SHP77 treated with DMSO at 0.1 percent for 48 hours (cell line): Measurements from ENCODE around the gene DDX10.

Experiments
- DNase-seq: peaks from one replicate; lab custom pipeline; 2025; lab: John Stamatoyannopoulos, UW

DDX10 gene

DNA sequence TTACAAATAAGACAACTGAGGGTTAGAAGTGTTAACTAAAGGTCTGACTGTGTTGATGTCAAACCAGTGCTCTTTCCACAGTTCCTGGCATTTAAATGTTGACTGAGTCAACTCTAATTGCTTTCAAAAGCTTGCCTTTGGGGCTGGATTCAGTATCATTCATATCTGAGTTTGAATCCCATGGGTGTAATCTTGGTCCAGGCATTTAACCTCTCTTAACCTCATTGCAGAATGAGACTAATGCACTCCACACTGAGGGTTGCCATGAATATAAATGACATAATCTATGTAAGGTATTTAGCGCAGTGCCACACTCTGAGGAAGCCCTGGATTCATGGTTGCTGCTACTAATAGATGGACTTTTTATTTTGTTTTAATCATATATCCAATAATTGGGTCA is 274.3 kb downstream of the DDX10 start:
- no peak for DNase-seq

DNA sequence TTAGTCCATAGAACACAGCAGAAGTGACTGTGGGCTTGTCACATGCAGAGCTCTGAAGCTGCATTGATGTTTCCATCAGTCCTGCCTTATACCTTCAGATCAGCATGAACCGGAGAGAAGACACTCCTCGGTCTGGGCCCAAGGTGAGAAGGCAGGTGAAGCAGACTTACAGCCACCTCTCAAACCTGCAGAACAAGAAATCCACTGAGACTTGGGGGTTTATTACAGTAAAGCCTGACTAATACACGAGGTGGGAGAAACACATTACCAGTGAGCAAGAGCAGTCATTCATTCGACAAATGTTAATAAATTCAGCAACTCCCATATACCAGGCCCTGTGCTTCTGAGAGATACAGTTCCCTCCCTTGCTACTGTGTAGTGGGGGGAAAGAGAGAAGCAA is 279.0 kb downstream of the DDX10 start:
- no peak for DNase-seq

DNA sequence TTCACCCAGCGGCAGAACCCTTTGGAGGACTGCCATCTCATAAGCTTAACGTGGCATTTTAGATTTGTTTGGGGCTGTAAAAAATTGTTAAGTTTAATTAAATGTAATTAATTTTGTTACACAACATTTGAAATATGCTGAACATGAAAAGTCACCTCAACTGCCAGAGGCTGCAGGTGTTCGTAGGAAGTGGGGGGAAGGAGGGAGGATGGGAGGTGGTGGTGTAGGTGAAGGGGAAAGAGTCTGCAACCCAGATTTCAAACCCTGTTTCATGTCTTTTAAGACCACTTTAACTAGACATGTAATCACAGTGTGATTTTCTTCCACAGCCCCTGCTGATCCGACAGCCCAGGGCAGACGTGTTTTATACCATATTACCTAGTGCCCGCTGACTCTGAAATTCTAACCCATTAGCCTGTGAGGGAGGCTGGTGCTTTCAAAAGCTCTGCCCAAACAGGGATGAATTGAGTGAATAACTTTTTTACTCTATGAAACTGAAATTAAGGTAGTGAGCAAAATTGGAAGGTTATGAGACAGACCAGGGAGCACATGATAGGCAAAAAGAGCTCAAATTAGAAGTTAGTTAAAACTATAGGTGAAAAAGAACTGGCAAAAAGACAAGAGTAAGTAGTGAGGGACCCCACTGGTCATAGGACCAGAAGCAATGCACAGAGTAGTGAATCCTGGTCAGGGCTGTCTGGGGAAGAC is 279.8 kb downstream of the DDX10 start:
- no peak for DNase-seq

DNA sequence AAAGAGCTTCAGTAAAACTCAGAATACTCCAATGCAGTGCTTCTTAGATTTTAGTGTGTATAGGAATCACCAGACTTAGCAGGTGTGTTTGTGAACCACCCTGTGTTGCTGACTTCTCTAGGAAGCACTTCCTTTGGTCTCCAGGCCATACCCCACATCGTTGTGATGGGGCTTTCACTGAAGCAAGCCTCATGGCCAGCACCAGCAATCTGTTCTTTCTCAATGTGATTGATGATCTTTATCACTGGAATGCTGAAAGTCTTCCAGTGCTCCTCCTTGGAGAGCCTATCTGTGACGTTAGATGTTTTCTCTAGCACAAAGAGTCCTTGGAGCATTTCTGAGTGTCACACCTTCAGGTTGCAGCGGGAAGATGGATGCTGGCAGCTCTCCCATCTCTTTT is 280.5 kb downstream of the DDX10 start:
- DNase-seq, result no peak

DNA sequence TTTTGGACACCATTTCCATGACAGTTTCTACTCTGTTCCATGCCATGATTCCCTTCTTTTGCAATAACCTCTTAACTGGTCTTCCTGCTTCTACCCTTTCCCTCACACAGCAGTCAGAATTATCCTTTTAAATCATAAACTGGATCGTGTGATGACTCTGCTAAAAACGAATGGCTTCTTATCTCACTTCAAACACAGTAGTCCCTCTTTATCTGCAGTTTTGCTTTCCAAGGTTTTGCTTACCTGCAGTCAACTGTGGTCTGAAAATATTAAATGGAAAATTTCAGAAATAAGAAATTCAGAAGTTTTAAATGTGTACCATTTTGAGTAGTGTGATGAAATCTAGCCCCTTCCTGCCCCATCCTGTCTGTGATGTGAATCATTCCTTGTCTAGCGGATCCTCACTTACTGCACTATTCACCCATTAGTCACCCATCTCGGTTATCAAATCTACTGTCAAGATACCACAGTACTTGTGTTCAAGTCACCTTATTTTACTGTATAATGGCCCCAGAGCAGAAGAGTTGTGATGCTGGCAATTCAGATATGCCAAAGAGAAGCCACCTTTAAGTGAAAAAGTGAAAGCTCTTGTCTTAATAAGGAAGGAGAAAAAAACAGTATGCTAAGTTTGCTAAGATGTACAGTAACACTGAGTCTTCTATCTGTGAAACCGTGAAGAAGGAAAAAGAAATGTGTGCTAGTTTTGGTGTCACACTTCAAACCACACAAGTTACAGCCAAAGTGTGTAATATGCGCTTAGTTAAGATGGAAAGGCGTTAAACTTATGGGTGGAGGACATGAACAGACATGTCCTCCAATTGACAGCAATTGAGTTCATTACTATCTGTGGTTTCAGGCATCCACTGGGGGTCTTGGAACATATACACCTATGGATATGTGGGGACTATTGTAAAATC is 283.0 kb downstream of the DDX10 start:
- no peak for DNase-seq

DNA sequence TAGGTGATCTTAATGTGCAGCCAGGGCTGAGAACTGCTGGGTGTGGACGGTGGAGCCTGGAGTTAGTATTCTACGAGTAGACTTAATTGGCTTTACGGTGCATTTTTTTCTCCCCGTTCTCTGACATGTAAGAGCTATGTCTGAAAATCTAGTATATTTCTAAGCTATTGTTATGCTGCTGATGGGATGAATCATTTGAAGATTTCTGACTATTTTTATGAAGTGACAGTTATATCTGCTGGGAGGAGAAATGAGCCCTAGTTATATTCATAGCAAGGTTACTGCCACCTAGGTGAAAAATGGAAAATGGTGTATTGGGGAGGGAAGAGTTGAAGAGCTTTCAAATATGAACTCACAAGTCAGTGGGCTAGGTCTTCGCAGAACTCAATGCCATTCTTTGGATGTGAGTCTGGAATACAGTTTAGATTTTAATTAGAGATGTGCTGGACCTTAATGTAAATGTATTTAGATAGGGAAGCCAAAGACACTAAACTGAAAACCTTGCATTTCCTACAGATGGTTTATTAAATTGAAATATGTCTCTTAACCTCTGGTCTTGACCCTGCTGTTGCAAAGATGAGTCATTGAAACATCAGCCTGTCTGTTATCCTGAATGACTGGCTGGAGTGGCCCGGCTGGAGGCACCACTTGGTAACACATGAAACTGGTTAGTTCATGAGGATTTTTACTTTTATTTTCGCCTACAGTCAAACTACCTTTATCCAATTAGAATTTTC is 293.7 kb downstream of the DDX10 start:
- peak; percentile 2 for DNase-seq

DNA sequence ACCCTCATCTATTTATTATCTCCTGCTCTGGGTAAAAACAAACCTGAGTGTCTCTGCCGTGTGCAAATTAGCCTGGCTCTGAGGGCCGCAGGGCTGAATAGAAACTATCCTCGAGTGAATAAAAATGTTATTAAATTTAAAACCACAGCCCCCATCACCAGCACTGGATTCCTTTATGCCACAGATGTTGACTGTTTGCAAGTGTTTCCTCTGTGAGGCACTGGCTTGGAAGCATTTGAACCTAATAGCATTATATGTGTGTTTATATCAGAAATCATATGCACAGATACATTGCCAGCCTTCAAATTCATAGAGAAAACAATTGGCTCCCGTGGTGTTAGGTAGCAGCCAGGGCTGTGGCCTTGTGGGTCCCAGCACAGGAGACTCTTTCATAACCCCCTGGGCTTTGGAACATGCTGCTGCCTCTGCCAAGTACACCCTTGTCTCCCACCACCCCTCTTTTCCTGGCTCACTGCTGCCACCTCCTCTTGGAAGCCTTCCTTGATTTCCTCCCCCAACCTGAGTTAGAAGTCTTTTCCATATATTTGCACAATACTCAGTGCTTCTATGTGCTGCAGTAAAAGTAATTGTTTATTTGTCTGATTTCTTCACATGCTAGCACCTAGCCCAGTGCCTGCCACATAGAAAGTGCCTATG is 294.4 kb downstream of the DDX10 start:
- no peak for DNase-seq

DNA sequence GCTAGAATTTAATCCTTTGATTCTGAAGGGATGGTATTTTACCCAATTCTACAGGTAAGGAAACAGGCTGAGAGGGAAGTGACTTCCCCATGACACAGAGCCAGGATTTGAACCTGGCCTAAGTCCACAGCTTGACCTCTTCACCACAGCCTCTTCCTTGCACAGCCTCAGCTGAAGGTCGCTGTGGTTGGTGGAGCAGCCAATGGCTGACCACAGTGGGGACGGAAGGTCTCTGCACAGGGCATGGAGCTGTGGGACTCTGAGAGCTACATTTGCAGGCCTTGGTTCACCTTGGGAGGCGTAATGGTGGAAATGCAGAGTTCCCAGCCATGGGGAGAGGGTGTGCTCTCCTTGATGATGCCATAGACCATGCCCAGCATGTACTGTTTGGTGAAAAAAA is 295.0 kb downstream of the DDX10 start:
- DNase-seq, result no peak

DNA sequence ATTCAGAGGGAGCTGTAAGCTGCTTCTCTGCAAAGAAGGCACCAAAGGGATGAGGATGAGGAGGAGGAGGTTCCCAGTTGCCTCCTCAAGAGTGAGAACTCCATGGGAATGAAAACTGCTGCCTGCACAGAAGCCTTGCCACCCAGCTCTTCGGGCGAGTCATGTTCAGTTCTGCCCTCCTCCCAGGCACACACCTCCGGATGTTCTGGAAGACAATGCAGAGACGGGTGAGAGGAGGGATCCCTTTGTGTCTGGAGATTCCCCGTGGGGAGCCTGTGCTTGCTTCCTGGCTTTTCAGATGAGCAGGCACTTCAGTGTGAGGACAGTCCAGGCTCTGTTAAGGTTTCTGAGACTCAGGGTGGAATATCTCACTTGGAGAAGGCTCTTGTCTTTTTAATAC is 295.6 kb downstream of the DDX10 start:
- DNase-seq, result no peak

DNA sequence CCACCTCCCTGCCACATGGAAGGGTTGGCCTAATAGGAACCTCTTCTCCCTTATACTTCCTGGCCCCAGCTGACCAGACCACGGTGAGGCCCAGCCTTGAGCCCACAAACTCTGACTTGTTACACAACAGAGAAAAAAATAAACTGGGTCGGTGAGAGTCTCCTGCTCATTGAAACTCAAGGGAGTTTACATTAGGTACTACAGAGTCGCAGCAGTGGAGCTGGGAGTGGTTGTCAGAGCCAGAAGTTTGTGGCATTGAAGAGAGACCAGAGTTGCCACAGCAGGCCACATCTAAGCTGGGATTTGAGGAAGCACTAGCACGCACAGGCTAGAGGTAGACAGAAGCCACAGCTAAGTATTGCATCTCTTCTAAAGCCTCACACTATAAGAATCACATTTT is 296.2 kb downstream of the DDX10 start:
- no peak for DNase-seq

DNA sequence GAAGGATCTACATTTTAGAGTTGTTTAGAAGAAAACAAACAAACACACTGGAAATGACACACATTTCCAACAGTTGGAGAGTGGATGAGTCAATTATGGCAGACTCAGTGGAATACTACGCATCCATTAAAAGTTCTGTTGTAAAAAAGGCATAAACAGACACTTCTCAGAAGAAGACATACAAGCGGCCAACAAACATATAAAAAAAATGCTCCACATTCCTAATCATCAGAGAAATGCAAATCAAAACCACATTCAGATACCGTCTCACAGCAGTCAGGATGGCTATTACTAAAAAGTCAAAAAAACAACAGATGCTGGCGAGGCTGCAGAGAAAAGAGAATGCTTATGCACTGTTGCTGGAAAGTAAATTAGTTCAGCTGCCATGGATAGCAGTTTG is 298.2 kb downstream of the DDX10 start:
- no peak for DNase-seq

DNA sequence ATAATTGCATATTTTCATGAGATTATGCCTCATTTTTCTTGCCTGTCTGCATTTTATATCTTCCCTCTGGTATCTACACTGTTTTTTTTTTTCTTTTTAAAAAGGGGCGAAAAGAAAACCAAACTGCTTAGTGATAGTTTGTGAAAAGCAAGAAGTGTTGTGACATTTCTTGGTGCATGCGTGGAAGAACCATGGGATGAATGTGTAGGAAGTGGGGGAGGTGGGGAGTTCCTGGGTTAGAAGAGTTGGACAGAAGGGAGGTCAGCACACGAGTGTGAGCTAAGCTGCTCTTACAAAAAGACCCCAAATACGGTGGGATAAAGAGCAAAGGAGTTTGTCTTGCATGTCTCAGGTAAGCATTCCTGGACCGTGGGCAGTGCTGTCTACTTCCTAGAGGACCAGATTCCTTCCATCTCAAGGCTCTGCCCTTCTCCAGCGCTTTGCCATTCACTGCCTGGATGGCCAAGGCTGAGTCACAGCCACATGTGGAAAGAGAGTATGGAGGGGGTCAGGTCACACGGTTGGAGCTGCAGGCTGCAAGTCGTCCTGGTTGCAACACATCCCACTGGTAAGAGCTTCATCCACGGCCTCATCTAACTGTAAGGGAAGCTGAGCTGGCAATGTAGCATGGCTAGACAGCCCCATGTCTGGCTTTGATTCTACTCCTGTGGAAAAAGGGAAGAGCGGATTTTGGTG is 300.6 kb downstream of the DDX10 start:
- DNase-seq, result no peak

DNA sequence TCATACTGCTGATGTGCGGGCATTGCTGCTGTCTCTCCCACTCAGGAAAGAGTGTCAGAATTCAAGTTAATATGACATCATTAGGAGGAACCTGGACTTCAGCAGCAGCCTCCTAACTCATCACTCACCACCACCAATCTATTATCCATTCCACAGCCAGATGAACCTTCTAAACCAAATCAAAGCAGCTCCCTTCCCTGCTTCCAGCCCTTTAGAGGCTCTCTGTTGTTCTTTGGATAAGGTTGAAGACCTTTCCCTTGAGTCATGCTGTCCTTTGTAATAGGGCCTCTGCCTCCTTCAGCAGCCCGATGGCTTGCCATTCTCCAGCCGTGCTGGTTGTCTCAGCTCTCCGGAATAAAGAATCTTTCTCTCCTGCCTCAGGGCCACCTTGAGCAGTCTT is 301.3 kb downstream of the DDX10 start:
- no peak for DNase-seq

DNA sequence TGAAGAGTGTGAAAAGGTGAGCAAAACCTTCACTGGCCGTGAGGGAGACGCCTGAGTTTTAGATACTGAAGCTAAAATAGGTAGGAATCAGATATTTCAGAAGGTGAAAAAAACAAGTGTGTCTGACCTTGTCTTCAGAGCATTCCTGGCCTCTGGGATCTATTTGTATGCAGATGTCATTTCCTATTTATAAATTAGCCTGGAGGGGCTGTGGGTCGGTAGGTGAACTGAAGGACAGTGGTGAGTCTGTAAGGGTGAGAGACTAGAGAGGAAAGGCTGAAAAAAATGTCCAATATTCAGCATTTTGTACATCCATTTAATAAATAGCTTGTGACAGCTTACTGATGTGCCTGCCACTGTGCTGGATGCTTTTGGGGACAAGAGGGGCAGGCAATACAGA is 302.1 kb downstream of the DDX10 start:
- no peak for DNase-seq

DNA sequence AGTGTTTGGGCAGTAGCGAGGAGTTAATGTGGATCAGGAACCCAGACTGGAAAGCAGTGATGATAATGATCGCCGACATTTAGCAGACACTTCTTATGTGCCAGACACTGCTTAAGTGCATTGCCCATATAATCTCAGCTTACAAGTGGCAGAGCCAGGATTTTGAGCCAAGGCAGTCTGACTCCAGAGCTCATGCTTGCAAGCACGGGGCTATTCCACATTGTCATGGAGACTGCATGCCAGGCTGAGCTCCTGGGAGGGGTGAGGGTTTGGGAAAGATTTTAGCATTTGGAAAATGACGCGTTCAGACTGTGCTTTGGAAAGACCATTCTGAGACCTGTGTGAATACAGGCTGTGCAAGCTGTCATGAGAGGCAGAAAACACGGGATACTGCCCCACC is 302.7 kb downstream of the DDX10 start:
- no peak for DNase-seq

DNA sequence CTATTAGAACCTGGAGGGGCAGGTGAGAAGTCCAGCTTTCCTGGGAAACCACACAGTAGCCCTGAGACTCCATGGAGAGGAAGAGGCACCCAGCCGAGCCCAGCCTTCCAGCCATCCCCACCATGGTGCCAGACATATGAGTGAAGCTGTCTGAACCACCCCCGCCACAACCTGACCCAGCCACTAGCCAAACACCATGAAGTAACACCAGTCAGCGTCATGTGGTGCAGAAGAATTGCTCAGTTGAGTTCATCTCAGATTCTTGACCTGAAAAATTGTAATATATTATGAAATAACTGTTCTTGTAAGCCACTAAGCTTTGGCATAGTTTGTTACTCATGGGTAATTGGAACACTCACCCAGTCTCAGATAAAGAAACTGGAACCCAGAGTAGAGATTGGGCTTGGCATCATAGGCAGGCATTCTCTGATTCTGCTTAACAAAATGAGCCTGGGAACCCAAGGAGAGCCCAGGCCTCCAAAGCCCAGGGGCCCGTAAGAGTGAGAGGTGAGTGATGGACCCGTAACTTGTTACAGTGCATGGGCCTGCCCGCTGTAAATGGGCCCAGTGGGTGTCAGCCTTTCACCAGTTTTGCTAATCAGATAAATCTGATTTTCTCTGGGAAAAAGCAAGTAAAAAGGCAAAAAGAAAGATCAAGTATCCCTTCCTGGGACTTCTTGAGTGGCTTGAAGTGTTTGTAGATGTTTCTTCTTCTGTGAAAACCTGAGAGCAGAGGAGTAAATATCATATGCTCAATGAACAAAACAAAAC is 305.5 kb downstream of the DDX10 start:
- DNase-seq, result no peak

DNA sequence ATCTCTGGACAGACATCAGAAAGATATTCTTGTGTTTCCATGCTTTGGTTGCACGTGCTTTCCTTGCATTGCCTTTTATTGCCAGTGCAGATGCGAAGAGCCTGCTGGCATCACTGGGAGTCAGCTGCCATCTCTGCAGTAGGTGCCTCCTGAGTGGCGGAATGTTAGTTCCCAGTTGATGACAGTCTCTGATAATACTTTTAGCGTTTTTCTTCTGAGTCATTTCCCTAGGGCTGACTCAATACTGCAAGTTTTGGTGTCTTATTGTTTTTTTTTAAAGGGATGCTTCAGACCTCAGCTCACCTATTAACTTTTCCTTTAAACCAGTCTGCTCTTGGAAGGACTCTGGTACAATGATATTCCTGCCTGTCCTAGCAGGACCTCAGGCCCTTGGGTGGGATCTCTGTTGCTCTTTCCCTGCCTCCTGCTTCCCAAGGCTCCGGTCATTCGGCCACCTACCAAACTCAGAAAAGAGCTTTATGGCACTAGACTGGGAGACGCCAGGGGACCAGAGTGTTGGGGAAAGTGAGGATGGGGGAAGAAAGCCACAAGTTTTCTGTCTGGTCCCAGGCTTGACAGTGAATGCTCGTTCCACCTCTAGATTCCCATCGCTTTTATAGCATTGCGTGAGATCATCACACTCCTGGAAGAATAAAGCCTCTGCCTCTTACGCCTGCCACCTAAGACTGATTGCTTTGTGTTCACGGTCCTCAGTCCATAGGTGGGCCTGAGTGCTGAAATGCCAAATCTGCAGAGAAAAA is 308.7 kb downstream of the DDX10 start:
- no peak for DNase-seq

DNA sequence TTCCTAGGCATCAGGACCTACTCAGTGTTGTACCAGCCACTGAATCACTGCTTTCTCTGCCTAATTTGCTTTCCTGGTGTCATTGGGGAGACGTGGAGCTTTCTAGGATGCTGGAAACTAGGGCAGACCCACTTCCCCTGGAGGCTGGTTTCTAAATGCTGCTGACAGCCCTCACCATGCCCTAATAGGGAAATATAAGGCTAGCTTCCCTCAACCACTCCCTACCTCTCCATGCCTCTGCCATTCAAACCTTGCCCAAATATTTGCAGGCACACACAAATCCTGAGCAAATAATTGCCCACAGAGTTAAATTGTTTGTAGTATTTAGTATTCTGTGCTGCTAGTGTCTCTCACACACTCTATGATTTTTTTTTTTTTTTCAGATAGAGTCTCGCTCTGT is 310.2 kb downstream of the DDX10 start:
- DNase-seq, result no peak

DNA sequence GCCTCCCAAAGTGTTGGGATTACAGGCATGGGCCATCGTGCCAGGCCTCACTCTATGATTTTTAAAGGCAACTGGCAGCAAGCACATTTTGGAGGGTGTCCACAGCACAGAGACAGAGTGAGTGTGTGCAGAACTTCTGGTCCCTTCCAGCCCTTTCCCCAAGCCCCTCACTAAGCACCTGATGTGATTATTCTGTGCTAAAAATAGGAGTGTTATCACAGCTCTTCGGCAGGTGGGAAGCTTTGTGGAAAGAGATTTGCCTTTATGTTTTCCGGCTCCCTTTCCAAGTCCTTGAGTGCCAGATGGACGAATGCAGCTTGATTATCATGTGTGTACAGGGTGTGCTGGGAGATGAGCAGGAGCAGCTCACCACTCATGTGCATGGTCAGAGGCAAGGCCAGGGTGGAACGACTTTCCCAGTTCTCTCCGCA is 310.8 kb downstream of the DDX10 start:
- peak; percentile 84 for DNase-seq
